HepG2 (cell line): ENCODE data around the gene KATNA1.
A peak's percentile ranks its signal among the peaks of the same experiment; 100 is the strongest.

Source experiments
- BORCS8-MEF2B ChIP-seq: sonication (generic); formaldehyde crosslinking; IDR thresholded peaks from 2 replicates; pipeline ENCODE4 v1.8.0; 2022; ENCODE audit warnings: mild to moderate bottlenecking, missing genetic modification reagents
- POLR2AphosphoS5 ChIP-seq: IDR thresholded peaks from 2 replicates; pipeline ENCODE4 v1.6.1; 2012; ENCODE audit warnings: low read depth, low read length
- ZBTB40 ChIP-seq, 2 experiments: fragments of 450-650 bp in 1 of 2; sonication (generic) in 1 of 2; formaldehyde crosslinking in 1 of 2; IDR thresholded peaks; 2 replicates each; pipeline versions ENCODE4 v1.6.1 to v1.8.0; 2016 to 2022; ENCODE audit warnings: antibody characterized with exemption in 1 of 2, mild to moderate bottlenecking in 1 of 2, missing genetic modification reagents in 1 of 2
- ZNF841 ChIP-seq: sonication (generic); formaldehyde crosslinking; IDR thresholded peaks from 2 replicates; pipeline ENCODE4 v1.8.1; 2023; ENCODE audit warnings: missing genetic modification reagents, borderline replicate concordance

DNA sequence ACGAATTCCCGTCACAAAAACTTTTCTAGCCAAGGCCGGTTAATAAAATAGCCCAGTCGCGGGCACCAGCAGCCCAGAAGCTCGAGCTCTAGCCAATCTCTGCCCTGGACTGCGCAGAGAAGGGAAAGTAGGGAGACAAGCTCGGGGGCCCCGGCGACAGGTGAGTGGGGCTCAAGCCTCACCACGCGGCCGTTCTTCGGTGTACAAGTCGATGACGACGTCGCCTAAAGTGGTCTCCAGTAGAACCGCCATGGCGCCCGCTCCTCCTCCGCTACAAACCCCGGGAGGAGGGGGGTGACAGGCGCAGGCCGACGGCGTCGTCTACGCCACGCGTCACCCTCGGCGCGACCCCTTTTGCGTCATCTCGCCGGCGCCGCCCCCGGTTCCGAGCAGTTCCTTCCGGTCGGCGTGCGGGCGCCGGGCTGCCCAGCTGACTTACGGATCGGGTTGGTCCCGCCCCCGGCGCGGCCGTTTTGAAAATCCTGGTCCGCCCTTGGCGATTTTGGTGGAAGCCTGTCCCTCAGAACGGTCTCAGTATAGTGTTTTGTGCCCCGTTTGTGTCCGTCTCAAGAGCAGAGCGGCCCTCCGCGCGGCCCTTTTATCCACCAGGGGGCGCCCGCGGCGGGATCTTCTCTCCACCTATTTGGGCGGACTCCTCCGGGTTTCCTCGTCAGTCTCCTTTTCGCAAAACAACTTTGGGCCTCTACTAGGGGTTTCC is 102.6 kb downstream of the KATNA1 start, which contains the start of gene PPIL4:
- TF ChIP-seq ZNF841 (CRISPR knock-in tag) (peak; percentile 81; the same call in 1 of the 2 replicates), ZBTB40 (IDR thresholded peaks at IDR 0.05) (no peak), ZBTB40 (CRISPR knock-in tag; IDR thresholded peaks at IDR 0.05) (peak; percentile 85), BORCS8-MEF2B (CRISPR knock-in tag) (peak; percentile 67), POLR2AphosphoS5 (peak; percentile 94)
